Colonic mucosa (tissue), 4 donors: Measurements from ENCODE around the gene TNIP1. TPM values are rescaled to one million over a fixed set of nuclear protein-coding genes. Genes with fewer than 3 reads are reported as not detected.

Source experiments
- DNase-seq: peaks from one replicate; pipeline ENCODE4 v3.0.0-alpha.2; 2020
- H3K27ac ChIP-seq: fragments of 200-600 bp; one replicate; pipeline ENCODE4 v1.8.0; 2021
- H3K27me3 ChIP-seq: fragments of 200-600 bp; one replicate; pipeline ENCODE4 v1.8.0; 2021
- H3K36me3 ChIP-seq: fragments of 200-600 bp; one replicate; pipeline ENCODE4 v1.8.0; 2021
- H3K4me1 ChIP-seq: fragments of 200-600 bp; one replicate; pipeline ENCODE4 v1.8.0; 2021; ENCODE audit warnings: mild to moderate bottlenecking
- H3K4me3 ChIP-seq: fragments of 200-600 bp; one replicate; pipeline ENCODE4 v1.8.0; 2021
- H3K9ac ChIP-seq, 2 donors: one replicate each; pipeline ENCODE4 v1.7.0; 2013; ENCODE audit warnings: control low read depth in 2 of 2, low read depth in 2 of 2, low read length in 2 of 2
- H3K9me3 ChIP-seq: fragments of 200-600 bp; one replicate; pipeline ENCODE4 v1.8.0; 2021
- intact Hi-C: fragments of 100-400 bp; cut with DNase I; formaldehyde crosslinking; loops from one replicate; pipeline ENCODE4 v1.14.1; 2022
- total RNA-seq, 2 donors: library from RNA; stranded (reverse); fragmentation: NEBNext Ultra II Directional in 1 of 2; extraction: Animal tissue kit (Norgen Biotek cat#: 25700) in 1 of 2; gene quantifications; one replicate each; pipeline ENCODE4 v1.2.1, GENCODE V29; 2021
- TF ChIP-seq, protein P1 (sequence below): fragments of 200-600 bp; IDR thresholded peaks from one replicate; pipeline ENCODE4 v1.8.0; 2022; ENCODE audit warnings: antibody characterized with exemption, mild to moderate bottlenecking
- donor health status: healthy.
- donor health status: DM: no; HTN: no; CAD: no.
- donor health status: DM: no; HTN: no; CAD: no.

TNIP1 gene
- total RNA-seq, 2 donors from 2014 or later = 153 to 220 TPM

DNA sequence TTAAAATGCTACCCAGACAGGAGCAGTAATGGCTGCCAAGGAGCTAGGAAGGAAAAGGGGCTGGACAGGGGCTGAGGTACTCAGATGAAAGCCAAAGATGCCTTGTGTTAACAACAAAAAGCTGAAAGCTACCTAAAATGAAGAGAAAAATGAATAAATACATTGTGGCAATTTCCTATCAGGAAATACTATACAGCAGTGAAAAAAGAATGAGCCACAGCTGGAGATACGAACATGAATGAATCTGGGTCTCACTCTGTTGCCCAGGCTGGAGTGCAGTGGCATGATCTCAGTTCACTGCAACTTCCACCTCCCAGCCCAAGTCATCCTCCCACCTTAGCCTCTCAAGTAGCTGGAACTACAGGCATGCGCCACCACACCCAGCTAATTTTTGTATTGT, 6.3 kb downstream of the TNIP1 start:
- Histone ChIP-seq H3K4me3 (no peak overlapping the region), H3K9me3 (no peaks in the 10 kb centered on the region), H3K27me3 (no peaks in the 10 kb centered on the region), H3K36me3 (no peaks in the 10 kb centered on the region), H3K9ac (no peak overlapping the region), H3K4me1 (peaks cover 9% of the 10 kb centered on the region), H3K27ac (no peak overlapping the region)
- TF ChIP-seq, protein P1, sequence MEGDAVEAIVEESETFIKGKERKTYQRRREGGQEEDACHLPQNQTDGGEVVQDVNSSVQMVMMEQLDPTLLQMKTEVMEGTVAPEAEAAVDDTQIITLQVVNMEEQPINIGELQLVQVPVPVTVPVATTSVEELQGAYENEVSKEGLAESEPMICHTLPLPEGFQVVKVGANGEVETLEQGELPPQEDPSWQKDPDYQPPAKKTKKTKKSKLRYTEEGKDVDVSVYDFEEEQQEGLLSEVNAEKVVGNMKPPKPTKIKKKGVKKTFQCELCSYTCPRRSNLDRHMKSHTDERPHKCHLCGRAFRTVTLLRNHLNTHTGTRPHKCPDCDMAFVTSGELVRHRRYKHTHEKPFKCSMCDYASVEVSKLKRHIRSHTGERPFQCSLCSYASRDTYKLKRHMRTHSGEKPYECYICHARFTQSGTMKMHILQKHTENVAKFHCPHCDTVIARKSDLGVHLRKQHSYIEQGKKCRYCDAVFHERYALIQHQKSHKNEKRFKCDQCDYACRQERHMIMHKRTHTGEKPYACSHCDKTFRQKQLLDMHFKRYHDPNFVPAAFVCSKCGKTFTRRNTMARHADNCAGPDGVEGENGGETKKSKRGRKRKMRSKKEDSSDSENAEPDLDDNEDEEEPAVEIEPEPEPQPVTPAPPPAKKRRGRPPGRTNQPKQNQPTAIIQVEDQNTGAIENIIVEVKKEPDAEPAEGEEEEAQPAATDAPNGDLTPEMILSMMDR = no peak
- DNase-seq = no peak
- intact Hi-C loops = no loop called here

DNA sequence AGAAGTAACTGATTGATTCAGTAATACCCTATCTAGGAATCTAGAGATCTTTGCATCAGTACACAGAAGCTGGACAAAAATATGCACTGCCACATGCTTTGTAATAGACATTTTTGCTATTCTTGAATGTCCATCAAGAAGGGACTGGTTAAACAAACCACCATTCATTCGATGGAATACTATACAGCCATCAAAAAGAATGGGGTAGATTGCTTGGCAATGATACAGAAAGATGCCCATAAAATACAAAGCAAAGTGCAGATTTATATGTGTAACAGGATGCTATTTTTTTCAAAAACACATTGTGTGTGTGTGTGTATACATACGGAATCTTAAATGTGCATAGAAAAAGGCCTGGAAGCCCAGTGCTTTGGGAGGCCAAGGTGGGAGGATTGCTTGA, 7.6 kb downstream of the TNIP1 start:
- intact Hi-C loops = no loop called here
- H3K4me1 ChIP-seq = peaks cover 11% of the 10 kb centered on the region

DNA sequence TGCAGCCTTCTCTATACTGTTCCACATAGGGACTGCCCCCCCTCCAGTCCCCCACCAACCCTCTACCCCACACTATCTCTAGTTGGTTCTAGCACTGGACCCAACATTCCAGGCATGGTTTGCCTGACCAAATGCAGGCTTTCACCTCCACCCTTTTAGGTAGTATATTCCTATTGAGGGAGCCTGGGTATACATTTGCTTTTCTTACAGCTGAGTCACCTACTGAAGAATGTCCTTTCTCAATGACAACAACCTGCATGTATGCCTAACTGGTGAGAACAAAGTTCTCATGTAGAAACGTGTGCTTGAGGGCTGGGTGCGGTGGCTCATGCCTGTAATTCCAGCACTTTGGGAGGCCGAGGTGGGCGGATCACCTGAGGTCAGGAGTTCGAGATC, 8.2 kb downstream of the TNIP1 start:
- H3K4me1 ChIP-seq = peaks cover 11% of the 10 kb centered on the region
- intact Hi-C loops = no loop called here
- TF ChIP-seq, protein P1 = no peak
- no peak overlapping the region for H3K4me3 ChIP-seq
- H3K36me3 ChIP-seq = no peaks in the 10 kb centered on the region
- no peak overlapping the region for H3K9ac ChIP-seq
- H3K27ac ChIP-seq = no peak overlapping the region
- no peaks in the 10 kb centered on the region for H3K9me3 ChIP-seq
- no peak for DNase-seq
- H3K27me3 ChIP-seq = no peaks in the 10 kb centered on the region

More for the DNA sequence above, 7.6 kb downstream of the TNIP1 start:
- H3K27me3 ChIP-seq = no peaks in the 10 kb centered on the region
- no peak overlapping the region for H3K9ac ChIP-seq
- no peaks in the 10 kb centered on the region for H3K36me3 ChIP-seq
- DNase-seq = no peak
- no peak overlapping the region for H3K4me3 ChIP-seq
- TF ChIP-seq, protein P1 = no peak
- no peaks in the 10 kb centered on the region for H3K9me3 ChIP-seq
- H3K27ac ChIP-seq = no peak overlapping the region

DNA sequence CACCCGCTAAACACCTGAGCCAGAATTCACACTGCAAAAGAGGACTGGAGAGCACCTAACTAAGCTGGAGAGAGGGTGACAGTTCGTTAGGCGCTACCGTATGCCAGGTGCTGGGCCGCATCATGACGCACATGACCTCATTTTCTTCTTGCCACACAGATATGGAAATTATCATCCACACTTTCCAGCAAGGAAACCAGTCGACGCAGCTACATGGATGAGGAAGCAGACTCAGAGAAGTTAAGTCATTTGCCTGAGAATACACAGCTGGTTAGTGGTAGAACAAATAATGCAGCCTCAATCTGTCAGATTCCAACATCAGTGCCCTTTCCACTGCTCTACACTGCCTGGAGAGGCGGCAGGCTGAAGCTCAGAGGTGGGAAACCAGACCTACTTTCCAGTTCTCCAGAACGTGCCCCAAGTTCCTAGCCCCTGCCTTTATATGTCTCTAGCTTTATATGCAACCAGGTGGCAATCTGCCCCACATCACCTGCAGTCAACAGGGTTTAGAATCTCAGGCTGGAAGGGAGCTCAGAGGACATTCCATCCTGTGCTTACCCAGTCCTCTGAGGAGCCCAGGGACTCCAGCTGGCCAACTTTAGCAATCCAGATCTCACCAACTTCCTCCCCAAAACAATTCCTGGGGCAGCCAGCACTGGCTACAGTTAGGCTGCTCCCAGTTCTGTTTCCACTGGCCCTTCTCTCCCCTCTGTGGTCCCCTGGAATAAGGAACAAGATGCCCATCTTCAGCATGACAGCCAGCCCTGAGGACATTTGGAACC, 8.8 kb downstream of the TNIP1 start:
- H3K9ac ChIP-seq = no peak overlapping the region
- H3K9me3 ChIP-seq = no peaks in the 10 kb centered on the region
- intact Hi-C loops = no loop called here

DNA sequence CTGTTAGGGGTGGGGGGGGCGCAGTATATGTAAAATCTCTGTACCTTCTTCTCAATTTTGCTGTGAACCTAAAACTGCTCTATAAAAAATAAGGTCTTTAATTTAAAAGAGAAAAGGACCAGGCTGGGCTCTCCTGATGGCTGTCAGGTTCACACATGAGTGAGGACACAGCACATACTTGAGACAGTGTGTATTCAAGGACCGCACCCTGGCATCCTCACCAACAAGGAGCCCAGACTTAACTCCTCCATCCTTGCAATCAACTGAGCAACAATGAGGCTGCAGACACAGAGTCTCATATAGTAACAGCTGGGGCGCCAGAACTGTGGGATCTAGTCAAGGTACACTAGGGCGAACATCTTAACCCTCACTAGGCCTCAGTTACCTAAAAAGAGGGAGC, 9.8 kb downstream of the TNIP1 start:
- H3K27ac ChIP-seq = no peak overlapping the region

More for the DNA sequence above, 8.8 kb downstream of the TNIP1 start:
- TF ChIP-seq, protein P1 = no peak
- Histone ChIP-seq H3K36me3 (no peaks in the 10 kb centered on the region), H3K27me3 (no peaks in the 10 kb centered on the region), H3K4me1 (peaks cover 13% of the 10 kb centered on the region), H3K4me3 (no peak overlapping the region), H3K27ac (no peak overlapping the region)
- no peak for DNase-seq

More for the DNA sequence above, 9.8 kb downstream of the TNIP1 start:
- H3K4me3 ChIP-seq = no peak overlapping the region
- no peak overlapping the region for H3K9ac ChIP-seq
- TF ChIP-seq, protein P1 = no peak
- no peaks in the 10 kb centered on the region for H3K27me3 ChIP-seq
- intact Hi-C loops = no loop called here
- no peak for DNase-seq
- no peaks in the 10 kb centered on the region for H3K36me3 ChIP-seq
- H3K9me3 ChIP-seq = no peaks in the 10 kb centered on the region
- H3K4me1 ChIP-seq = peaks cover 13% of the 10 kb centered on the region
